NCI-H146 treated with DMSO at 0.1 percent for 48 hours (cell line): ENCODE data around the gene GJD3.

Source experiments
- DNase-seq: peaks from one replicate; lab custom pipeline; 2025; ENCODE audit not compliant: unreplicated experiment; lab: John Stamatoyannopoulos, UW

Gene GJD3

DNA sequence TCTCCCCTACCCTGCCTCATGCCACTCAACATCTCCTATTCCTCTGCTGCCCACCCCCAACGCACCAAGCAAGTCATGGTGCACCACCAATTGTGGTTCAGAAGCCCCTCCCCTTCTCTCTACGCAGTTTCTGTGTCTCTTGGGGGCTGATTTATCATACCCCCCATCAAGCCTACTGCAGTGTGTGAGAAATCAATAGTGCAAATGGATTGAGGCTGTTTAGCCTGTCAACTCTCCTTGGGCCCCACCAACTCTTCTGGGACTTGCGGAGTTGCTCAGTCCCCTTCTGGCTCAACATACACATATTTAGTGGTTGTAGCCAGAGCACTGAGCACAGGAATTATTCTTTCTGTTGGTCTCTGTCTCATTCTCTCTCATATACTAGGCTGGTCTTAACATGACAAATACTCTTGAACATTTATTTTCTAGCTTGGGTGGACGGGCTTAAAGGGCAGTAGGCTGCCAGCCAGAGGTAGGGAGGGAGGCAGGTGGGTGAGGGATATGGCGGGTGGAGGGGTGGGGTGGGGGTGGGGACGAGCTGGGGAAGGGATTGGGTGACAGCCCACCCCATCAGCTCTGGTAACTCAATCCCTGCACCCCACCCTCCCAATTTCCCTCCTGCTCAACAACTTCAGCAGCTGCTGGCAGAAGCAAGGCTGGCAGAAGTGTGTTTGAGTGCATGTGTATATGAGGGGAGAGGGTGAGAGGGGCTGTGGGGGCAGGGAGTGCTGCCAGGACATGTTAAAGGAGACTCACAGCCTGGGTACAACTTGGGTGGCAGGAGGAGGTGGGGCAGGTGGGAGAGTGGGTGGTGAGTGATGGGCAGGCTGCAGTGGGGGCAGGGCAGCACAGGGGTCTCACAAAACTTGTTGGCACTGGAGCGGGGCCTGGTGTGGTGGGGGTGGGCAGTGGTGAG lies 50.6 kb downstream of the GJD3 start:
- no peak for DNase-seq
